ENCODE results near the gene GBP5.
"Not testable (repeated sequence)": the region's sequence is repeated elsewhere in the genome, so short reads cannot be mapped to it uniquely, and the experiment has no call there.

GBP5 gene, protein sequence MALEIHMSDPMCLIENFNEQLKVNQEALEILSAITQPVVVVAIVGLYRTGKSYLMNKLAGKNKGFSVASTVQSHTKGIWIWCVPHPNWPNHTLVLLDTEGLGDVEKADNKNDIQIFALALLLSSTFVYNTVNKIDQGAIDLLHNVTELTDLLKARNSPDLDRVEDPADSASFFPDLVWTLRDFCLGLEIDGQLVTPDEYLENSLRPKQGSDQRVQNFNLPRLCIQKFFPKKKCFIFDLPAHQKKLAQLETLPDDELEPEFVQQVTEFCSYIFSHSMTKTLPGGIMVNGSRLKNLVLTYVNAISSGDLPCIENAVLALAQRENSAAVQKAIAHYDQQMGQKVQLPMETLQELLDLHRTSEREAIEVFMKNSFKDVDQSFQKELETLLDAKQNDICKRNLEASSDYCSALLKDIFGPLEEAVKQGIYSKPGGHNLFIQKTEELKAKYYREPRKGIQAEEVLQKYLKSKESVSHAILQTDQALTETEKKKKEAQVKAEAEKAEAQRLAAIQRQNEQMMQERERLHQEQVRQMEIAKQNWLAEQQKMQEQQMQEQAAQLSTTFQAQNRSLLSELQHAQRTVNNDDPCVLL

DNA sequence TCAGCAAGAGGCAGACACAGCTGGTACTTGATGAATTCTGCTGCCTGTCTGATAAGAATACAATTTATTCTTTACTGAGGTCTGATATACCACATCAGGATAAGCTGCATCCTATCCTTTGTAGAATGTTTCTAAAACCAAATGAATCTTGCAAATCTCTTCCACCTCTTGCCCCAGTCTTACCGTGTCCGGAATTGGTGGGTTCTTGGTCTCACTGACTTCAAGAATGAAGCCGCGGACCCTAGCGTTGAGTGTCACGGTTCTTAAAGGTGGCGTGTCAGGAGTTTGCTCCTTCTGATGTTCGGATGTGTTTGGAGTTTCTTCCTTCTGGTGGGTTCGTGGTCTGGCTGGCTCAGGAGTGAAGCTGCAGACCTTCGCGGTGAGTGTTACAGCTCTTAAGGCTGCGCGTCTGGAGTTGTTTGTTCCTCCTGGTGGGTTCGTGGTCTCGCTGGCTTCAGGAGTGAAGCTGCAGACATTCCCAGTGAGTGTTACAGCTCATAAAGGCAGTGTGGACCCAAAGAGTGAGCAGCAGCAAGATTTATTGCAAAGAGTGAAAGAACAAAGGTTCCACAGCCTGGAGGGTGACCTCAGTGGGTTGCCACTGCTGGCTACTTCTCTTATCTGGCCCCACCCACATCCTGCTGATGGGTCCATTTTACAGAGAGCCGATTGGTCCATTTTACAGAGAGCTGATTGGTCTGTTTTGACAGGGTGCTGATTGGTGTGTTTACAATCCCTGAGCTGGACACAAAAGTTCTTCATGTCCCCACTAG is at the start of gene GBP5:
Gene GBP5 (minus strand): TSS at position 592 of the 773 bp plus-strand sequence. CDS start 3,305 bp downstream, outside the sequence.
- peak; percentile 88 for DNase-seq

DNA sequence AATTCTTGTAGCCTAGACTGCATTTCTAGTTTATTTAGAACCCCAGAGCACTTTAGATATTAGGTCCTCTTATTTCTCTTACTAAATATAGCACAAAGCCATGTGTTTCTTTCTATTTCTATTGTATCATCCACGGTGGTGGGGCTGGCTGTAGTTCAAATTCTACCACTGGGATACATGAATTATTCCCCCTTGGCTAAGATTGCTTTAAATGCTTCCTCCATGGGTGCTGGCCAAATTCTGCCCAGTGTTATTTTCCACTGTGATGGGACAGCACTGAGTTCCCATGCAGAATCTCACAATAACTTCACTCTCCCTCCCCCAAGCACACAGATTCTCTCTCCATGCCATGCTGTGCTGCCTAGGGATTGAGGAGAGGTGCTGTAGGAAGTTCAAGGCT is 49.7 kb upstream of the GBP5 start:
- no peak for DNase-seq

DNA sequence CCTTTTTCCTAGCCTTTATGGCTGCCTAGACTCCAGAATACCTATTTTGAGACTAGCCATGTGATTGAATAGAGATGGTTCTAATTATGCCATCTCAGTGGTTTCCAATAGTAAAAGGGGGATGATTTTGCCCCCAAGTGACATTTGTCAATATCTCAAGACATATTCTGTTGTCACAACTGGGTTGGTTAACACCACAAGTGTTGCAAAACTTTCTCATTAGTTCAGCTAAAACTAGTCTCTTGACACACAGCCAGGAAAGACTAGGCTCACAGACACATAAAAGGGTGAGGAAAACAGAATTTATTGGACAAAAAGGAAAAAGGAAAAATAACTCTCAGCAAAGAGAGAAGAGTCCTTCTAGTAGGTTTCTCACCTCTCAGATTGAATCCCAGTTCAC is 39.9 kb upstream of the GBP5 start:
- DNase-seq = no peak

DNA sequence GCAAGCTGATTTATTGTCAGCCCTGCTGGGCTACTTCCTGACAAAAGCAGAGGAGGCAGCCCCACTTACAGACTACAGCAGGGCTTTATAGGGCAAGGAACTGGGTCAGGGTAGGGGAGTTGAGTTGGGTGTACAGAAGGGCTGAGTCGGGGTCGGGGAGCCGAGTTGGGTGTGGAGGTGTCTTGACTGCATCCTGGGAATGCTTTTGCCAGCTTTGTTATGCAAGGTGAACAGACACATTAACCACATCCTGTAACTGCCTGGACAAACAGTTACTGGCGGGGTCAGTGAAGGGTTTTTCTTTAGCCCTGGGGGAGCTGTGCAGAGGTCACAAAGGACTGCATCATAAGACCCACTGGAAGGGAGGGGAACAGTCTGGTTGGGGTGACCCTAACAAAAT is 39.1 kb upstream of the GBP5 start:
- DNase-seq = peak; percentile 1

DNA sequence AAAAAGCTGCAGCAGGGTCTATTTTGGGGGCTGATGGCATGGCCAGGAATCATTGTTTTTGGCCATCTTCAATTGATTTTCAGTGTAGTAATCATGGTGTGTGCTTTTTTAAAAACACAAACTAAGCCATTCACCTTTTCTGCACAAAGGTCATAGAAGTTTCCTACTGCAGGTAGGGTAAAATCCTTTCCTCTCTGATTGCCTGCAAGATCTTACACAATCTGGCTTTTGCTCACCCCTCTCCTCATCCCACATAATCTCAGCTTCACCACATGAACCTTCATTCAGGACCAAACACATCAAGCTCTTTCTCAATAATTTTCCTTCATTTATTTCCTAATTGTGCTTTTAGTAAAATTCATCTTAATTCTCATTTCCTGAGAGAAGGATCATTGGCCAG is 38.3 kb upstream of the GBP5 start:
- no peak for DNase-seq

DNA sequence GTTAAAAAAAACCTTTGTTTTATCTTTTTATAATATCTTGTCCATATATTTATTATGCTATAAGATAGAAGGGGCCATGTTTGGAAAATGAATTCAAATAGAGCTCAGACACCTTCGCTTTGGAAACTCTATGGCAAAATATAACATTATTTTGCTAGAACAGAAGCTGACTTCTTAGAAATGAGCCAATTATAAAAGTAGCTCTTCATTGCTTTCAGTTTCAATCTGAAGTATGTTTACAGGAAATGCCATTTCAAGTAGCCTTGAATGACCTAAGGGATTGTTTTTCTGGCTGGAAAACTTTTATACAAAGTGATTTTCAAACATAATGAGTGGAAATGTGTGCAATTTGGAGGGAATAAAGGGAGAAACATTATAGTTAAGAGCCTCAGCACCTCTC is 37.8 kb upstream of the GBP5 start:
- no peak for DNase-seq

DNA sequence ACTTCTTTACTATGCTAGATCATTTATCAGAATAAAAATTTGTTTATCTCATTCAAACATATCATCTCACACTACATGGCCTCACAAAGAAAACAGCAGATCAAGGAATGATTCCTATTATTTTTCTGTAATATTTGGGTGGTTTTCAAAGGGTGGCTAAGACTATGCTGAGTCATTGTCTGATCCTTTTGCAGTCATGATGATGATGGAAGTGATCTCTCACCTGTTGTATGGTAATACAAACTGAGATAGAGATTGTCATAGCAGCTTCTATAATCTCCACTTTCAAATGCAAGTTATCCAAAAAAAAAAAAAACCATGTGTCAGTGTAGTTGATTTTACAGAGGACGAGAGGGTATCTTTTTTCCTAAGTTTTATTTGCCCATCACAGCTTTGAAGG is 37.2 kb upstream of the GBP5 start:
- no peak for DNase-seq

DNA sequence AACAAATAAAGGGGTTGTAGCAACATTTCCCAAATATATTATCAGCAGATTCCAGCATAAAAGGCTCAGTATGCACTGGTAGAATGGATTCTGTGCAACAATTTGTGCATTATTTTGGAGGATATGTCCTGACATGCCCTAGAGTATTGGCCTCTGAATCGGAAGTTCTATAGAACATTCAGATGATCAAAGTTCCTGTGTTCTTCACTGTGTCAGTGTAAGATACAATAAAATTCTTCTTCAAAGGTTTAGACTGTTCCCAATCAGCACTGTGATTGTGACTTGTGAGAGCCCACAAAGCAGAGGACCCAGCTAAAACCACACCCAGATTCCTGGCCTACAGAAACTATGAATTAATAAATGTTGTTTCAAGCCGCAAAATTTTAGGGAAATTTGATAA is 33.6 kb upstream of the GBP5 start:
- no peak for DNase-seq

DNA sequence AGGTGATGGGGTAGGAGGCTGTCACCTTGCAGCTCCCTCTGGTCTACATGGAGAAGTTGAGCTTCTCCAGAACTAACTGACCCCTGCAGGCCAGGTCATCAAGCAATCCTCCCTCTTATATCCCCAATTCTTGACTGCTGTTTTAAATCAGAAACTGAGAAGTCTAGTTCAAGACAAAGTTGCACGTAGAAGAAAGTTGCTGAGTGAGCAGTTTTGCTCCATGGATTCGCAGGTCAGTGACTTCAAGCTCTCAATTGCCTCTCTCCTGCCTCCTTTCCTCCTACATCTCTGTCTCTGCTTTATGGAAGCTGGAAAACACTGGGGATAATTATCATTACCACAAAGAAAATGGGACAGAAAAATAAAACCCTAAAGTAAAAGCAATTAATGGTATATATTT is 32.8 kb upstream of the GBP5 start:
- no peak for DNase-seq

DNA sequence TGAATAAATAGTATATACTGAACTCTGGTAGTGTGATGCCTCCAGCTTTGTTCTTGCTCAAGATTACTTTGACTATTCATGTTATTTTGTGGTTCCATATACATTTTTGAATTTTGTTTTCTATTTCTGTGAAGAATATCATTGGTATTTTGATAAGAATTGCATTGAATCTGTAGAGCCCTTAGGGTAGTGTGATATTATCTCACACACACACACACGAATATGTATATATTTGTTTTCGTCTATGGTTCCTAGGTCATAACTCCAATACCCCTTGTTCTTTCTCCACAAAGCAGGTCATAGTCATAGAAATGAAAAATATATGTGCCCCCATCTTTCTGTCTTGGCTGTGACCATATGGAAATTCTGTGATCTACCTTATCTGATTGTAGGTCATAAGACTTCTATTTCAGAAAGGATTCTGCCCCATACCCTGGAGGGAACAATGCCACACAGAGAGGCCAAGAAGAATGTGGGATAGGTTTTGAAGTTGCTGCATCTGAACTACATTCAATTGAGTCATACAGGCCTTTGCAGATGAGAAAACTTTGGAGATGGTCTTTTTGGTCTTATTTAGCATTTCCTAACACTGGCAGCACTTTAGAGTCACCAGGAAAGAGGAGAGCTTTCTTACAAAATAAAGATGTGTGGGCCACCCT is 32.0 kb upstream of the GBP5 start:
- no peak for DNase-seq

DNA sequence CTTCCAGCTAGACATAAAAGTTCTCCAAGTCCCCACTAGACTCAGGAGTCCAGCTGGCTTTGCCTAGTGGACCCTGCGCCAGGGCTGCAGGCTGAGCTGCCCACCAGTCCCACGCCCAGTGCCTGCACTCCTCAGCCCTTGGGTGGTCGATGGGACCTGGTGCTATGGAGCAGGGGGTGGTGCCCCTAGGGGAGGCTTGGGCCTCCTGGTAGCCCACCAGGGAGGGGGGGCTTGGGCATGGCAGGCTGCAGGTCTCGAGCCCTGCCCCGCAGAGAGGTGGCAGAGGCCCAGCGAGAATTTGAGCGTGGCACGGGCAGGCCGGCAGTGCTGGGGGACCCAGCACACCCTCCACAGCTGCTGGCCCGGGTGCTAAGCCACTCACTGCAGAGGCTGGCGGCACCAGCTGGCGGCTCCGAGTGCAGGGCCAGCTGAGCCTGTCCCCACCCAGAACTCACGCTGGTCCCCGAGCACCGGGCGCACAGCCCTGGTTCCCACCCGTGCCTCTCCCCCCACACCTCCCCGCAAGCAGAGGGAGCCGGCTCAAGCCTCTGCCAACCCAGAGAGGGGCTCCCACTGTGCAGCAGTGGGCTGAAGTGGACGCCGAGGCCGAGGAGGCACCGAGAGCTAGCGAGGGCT is 30.2 kb upstream of the GBP5 start:
- DNase-seq = no peak

DNA sequence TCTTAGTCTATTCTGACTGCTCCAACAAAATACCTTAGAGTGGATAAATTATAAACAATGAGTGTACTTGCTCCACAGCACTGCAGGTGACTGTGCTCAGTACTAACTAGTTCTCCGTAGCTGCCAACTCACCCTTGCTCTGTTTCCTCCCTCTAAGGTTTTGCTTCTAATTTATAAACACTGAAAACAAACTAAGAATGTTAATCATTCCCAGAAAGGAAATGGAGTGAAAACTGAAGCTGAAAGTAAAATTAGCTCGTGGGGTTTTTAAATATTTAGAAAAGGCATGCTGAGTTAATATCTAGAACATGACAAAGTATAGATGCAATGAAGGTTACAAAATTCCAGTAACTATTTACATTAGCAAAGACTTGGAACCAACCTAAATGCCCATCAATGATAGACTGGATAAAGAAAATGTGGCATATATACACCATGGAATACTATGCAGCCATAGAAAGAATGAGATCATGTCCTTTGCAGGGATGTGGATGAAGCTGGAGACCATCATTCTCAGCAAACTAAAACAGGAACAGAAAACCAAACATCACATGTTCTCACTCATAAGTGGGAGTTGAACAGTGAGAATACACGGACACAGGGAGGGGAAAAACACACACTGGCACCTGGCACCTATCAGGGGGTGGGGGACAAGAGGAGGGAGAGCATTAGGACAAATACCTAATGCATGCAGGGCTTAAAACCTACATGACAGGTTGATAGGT is 27.2 kb upstream of the GBP5 start:
- not testable (repeated sequence) for DNase-seq

DNA sequence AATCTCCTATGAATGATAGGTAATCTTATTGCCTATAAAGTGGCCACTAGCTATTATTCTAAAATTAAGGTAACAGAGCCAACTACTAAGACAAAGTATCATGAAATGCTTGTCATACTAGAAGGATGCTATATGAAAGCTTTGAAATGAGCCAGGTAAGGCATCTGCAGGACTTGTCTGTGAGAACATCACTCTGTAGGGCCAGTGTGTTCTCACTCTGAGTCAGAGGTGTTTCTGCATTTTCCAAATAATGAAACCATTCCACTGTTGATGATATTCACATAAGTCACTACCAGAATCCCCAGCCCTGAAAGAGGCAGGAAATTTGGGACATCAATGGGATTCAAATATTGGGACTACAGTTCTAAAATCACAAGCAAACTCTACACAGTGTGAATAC is 25.8 kb upstream of the GBP5 start:
- no peak for DNase-seq

DNA sequence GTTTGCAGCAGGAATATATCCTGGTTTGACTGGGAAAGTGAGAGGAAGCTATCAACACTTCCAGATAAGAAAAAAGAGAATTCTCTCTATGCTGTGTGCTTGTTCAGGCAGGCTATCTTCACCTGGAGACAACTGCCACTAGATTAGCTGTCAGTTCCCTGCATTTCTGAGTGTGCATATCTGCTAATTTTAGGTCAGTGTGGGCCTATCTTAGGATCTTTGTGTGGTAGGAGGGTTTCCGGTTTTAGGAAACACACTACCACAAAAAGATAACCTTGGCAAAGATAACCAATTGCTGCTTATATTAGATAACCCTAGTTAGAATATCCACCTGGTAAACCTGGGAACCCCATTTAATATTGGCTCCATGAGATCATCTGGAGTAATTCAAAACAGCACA is 22.5 kb upstream of the GBP5 start:
- DNase-seq = no peak

DNA sequence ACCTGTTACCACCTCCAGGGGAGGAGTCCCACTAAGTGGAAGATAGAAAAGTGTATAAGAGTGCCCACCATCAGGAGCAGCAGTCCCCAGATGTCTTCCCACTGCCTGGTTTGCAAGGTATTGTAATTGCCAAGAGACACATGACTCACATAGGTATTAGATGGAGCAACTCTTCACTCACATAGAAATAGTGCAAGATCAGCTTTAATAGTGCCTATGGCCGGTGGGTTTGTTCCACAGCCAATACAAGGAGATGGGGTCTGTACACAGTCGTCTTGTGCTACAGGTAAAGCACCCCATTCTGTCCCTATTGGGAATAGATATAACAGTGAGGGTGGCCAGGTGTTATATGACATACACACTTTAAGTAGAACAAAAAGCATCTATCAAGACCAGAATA is 18.6 kb upstream of the GBP5 start:
- DNase-seq = no peak

DNA sequence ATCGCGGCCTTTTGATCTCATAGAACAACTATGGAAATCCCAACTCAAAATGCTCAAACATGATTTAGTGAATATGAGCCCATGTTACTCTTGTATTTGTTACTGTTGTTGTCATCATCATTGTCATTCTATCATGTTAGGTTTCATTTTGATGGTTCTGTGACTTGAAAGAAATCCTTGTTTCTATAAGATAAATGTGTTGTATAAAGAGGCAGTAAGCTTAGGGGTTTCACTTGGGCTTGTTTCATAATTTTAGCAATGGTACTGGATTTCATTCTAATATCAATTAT is 15.3 kb upstream of the GBP5 start:
- no peak for DNase-seq

DNA sequence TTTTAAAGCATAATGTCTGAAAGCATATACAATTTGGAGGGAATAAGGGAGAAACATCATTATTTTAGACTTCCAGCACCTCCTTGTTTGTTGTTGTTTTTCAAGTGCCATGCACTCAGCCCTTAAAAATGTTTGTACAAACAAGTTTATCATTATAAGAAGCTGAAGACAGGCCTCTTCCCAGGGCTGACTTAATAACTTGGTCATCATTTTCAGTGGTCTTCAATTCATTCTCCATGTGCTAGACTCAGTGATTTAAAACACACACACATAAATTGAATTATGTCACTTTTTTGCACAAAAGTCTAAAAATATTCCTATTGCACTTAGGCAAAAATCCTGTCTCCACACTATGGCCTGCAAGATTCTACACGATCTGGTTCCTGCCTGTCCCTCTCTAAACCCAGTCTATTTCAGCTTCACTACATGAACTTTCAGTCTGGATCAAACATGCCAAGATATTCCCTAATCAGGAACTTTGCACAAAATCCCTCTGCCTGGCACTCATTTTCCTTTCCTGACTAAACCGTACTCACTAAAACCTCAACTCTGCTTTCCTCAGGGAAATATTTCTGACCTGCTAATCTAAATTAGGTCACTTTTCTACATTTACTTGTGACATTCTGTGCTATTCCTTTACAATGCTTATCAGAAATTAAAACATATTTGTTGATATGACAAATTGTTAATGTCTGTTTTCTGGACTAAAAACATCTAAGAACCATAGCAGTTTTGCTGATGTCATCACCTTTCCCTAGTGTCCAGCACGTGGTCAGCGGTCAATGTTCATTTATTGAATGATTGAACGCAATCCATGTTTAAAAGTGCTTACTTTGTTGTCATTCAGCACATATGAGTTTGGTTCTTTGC is 14.8 kb upstream of the GBP5 start:
- DNase-seq = no peak

DNA sequence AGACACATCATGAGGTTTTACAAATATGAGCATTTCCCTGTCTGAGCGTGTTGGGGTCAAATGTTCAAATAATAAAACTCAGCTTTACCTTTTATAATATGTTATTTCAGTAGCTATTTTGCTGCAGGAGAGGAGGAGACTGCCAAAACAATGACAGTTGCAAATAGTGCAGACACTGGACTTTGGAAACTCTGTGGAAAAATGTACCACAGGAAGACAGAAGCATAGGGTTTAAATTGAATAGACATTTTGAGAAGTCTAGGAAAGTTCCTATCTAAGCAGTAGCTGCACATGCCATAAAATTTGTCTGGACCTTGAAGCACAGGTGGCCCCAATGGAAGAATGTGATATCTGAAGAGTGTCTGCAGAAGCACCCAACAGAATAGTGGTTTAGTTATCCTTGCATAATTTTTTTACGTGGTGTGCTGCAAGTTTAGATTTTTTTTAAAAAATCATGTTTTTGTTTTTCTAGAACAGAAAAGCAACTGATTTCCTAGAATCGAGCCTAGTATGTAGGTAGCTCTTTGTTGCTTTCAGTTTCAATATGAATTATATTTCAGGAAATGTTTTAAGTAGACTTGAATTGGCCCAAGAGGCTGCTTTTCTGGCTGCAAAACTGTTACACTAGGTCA is 14.0 kb upstream of the GBP5 start:
- peak; percentile 16 for DNase-seq

DNA sequence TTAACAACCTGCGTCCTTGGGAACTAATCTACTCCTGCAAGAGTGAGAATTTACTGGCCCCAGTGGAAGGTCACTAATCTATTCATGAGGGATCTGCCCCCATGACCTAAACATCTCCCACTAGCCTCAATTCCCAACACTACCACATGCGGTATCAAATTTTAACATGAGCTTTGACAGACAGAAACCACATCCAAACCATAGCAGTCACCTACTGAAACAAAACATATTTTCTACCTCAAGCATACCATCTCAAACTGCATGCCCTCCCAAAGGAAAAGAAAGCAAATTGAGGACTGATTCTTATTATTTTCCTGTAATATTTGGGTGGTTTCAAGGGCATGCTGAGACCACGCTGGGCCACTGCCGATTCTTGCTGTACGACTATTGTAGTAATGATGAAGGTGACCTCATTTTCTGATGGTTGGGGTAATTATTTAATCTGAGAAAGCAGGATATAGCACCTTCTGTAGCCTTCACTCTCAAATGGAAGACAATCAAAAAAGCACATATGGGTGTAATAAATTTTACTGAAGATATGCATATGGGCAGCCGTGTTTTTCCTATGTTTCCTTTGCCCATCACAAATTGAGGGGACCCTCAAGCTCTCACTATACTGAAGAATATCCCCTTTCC is 13.2 kb upstream of the GBP5 start:
- DNase-seq = no peak

DNA sequence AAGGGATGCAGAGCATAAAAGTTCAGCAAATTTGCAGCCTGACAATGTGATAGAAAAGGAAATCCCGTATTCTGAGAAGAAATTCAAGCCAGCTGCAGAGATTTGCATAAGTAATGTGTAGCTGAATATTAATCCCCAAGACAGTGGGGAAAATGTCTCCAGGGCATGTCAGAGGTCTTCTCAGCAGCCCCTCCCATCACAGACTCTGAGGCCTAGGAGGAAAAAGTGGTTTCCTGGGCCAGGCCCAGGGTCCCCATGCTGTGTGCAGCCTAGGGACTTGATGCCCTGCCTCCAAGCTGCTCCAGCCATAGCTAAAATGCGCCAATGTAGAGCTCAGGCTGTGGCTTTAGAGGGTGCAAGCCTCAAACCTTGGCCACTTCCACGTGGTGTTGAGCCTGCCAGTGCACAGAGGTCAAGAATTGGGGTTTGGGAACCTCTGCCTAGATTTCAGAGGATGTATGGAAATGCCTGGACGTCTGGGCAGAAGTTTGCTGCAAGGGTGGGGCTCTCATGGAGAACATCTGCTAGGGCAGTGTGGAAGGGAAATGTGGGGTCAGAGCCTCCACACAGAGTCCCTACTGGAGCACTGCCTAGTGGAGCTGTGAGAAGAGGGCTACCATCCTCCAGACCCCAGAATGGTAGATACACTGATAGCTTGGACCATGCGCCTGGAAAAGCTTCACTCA is 11.6 kb upstream of the GBP5 start:
- not testable (repeated sequence) for DNase-seq

Data from CD4-positive, alpha-beta T cell treated with Interferon gamma for 1 hour (primary cell).